ENCODE data around the gene CPSF4. TPM values are rescaled to one million over a fixed set of nuclear protein-coding genes. Genes with fewer than 3 reads are reported as not detected.

The CPSF4 gene
- total RNA-seq, 4 donors from 2014 or later = 34.3 to 77.9 (median 50.1) TPM

DNA sequence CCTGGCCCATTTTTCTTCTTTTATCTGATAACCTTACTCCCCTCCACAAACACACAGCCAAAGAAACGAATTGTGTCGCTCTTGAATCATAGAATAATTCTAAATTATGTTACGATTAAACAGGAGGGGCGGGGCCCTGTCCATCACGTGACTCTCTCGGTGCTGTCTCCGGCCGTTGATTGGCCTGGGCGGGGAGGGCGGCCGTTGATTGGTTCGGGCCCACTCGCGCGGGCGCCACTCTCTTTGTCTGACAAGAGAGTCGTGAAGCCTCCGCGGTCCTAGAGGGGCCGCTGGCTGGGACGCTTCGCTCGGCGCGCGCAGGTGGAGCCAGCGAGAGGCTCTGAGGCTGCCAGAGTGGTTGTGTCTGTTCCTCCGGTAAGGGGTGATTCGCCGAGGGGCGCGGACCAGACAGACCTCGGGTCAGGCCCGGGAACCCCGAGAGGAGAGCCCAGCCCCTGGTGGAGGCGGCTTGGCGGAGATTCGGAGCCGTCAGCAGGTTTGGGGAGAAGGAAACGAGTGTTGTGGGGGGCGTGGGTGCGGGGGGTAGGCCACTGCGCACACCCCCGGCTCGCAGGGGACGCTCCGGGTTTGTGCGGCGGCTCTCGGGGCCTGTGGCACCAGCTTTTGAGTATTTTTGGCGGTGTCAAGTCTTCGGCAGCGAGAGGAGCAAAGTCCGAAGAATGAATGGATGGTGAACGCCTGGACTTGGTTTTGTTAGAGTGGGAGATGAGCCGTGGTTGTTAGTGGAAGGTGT, 34.0 kb downstream of the CPSF4 start, which contains the start of gene ZNF789:
ZNF789 (plus strand) TSS at position 330 of the 754 bp plus-strand sequence. CDS start 3,567 bp downstream, outside the sequence.
- no peaks in the 10 kb centered on the region for H3K36me3 ChIP-seq
- H3K9me3 ChIP-seq = no peaks in the 10 kb centered on the region
- 0 to 1% methylated on average over 43 to 53 of the region's 56 CpGs for WGBS, 2 donors
- H3K4me1 ChIP-seq = peaks cover 0 to 40% (median 16%) of the 10 kb centered on the region in 4 donors
- peak; percentile 98 for DNase-seq (ENCODE audit: low spot score in 2 of 2)
- H3K27me3 ChIP-seq = no peaks in the 10 kb centered on the region
- peak within 1 kb of the TSS; percentile 57 to 85 (median 76) for H3K4me3 ChIP-seq
- peak within 1 kb of the TSS; percentile 45 to 91 (median 86) for H3K27ac ChIP-seq
- peak; percentile 53 to 80 for TF ChIP-seq EP300 (IDR thresholded peaks at IDR 0.05)
- TF ChIP-seq, protein P1, sequence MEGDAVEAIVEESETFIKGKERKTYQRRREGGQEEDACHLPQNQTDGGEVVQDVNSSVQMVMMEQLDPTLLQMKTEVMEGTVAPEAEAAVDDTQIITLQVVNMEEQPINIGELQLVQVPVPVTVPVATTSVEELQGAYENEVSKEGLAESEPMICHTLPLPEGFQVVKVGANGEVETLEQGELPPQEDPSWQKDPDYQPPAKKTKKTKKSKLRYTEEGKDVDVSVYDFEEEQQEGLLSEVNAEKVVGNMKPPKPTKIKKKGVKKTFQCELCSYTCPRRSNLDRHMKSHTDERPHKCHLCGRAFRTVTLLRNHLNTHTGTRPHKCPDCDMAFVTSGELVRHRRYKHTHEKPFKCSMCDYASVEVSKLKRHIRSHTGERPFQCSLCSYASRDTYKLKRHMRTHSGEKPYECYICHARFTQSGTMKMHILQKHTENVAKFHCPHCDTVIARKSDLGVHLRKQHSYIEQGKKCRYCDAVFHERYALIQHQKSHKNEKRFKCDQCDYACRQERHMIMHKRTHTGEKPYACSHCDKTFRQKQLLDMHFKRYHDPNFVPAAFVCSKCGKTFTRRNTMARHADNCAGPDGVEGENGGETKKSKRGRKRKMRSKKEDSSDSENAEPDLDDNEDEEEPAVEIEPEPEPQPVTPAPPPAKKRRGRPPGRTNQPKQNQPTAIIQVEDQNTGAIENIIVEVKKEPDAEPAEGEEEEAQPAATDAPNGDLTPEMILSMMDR (IDR thresholded peaks at IDR 0.05) = no peak
- peak; percentile 9 to 61 for TF ChIP-seq POLR2A (IDR thresholded peaks at IDR 0.05)

DNA sequence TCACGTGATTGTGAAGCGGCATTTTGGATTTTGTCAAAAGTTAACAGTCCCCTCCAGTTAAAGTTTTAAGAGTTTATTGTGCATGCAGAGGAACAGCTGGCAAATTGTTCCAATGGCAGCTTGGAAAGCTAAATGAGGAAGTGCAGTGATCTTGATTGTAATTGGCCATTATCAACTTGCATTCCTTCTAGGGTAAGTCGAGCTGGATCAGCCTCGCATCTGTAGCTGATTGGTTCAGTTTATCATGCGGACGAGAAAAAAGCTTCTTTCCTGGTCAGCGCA, 34.5 kb downstream of the CPSF4 start:
- 1 to 5% methylated on average over 7 of the region's 7 CpGs for WGBS, 2 donors
- H3K36me3 ChIP-seq = no peaks in the 10 kb centered on the region
- peak overlapping the region; percentile 57 to 85 (median 76) for H3K4me3 ChIP-seq
- no peaks in the 10 kb centered on the region for H3K9me3 ChIP-seq
- peak overlapping the region in 3 of 4 donors; percentile 37 to 86 (median 85) for H3K27ac ChIP-seq
- peaks cover 0 to 45% (median 16%) of the 10 kb centered on the region in 4 donors for H3K4me1 ChIP-seq
- DNase-seq (ENCODE audit: low spot score in 2 of 2) = no peak
- H3K27me3 ChIP-seq = no peaks in the 10 kb centered on the region
- TF ChIP-seq POLR2A (IDR thresholded peaks at IDR 0.05) (no peak), EP300 (IDR thresholded peaks at IDR 0.05) (no peak)
- TF ChIP-seq, protein P1 (IDR thresholded peaks at IDR 0.05) = no peak

DNA sequence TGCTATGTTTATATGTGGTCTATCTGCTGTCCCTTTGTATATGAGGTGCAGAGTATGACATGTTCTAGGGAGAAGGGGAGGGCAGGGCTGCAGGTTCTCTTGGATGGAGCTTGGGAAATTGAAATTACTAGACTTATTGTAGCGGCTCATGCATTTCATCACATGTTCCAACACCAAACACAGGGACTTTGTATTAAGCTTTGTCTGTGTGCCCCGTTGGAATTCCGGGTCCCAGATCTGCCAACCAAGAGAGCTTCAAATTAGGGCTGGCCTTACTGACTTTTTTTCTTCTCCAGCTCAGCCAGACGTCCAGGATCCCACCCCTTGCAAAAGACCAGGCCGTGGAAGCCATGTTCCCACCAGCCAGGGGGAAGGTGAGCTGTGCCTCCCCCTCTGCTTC, 37.4 kb downstream of the CPSF4 start:
- H3K36me3 ChIP-seq = peaks cover 0 to 21% (median 0%) of the 10 kb centered on the region in 3 donors
- H3K27ac ChIP-seq = peak overlapping the region in 2 of 4 donors; percentile 16 to 52
- peaks cover 0 to 55% (median 16%) of the 10 kb centered on the region in 4 donors for H3K4me1 ChIP-seq
- H3K9me3 ChIP-seq = no peaks in the 10 kb centered on the region
- DNase-seq (ENCODE audit: low spot score in 2 of 2) = no peak
- TF ChIP-seq, protein P1 (IDR thresholded peaks at IDR 0.05) = no peak
- TF ChIP-seq POLR2A (IDR thresholded peaks at IDR 0.05) (no peak), EP300 (IDR thresholded peaks at IDR 0.05) (no peak)
- no peaks in the 10 kb centered on the region for H3K27me3 ChIP-seq
- WGBS, 2 donors = 33 to 57% methylated on average over 5 of the region's 5 CpGs
- no peak overlapping the region for H3K4me3 ChIP-seq

DNA sequence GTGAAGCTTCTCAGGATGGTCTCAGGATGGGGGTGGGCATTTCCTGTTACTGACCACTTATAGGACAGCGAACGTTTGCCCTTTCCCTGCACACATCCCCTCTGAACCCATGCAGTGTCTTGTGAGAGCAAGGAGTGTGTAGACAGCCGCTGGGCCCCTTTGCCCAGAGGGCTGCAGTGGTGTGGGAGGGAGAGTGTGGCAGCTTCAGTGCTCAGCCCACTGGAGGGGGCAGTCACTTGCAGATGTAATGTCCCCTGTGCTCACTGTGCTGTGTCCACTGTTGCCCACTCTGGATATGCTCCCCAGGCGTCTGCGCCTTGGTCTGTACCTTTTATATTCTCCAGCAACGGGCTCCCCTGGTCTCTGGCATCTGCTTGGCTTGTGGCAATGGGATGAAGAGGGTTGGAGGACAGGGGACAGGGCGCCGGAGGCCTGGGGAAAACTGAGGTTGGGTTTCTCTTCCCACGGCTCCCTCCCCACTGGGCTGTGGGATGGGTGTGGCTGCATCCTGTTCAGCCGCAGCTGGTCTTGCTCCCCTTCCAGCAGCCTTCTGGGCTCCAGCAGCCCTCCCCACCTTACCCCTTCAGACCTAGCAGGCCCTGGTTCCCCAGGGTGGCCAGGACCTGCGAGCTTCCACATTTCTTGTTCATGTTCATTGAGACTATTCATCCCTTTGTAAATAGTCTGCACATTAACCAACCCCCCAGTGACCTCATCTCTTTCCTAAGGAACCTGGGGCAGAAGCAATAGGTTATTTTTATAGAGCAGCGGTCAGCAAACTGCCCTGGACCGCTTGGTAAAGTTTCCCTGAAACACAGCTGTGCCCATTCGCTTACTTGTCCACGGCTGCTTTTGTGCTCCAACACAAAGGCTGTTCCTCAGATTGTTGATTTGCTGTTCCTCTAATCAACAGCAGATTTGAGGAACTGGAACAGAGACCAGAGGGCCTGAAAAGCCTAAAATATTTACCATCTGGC, 40.0 kb downstream of the CPSF4 start:
- Histone ChIP-seq H3K9me3 (no peaks in the 10 kb centered on the region), H3K4me3 (no peak overlapping the region), H3K36me3 (peaks cover 0 to 27% (median 0%) of the 10 kb centered on the region in 3 donors), H3K4me1 (peaks cover 0 to 39% (median 7%) of the 10 kb centered on the region in 4 donors), H3K27ac (peak overlapping the region in 2 of 4 donors; percentile 12 to 28), H3K27me3 (no peaks in the 10 kb centered on the region)
- WGBS, 2 donors = 59 to 61% methylated on average over 15 of the region's 15 CpGs
- no peak for DNase-seq (ENCODE audit: low spot score in 2 of 2)
- no peak for TF ChIP-seq POLR2A (IDR thresholded peaks at IDR 0.05)
- no peak for TF ChIP-seq EP300 (IDR thresholded peaks at IDR 0.05)
- TF ChIP-seq, protein P1 (IDR thresholded peaks at IDR 0.05) = no peak

Data from tibial nerve (tissue), 4 donors.